HL-60 (cell line): Measurements from ENCODE around the gene KRTAP2-3.
"Not testable (repeated sequence)": the region's sequence is repeated elsewhere in the genome, so short reads cannot be mapped to it uniquely, and the experiment has no call there.

Source experiments
- CTCF ChIP-seq: IDR thresholded peaks from one replicate; pipeline ENCODE4 v1.5.1; 2011; ENCODE audit warnings: low read length, control low read depth, inconsistent platforms; ENCODE audit not compliant: insufficient read depth
- GABPA ChIP-seq: IDR thresholded peaks from 2 replicates; pipeline ENCODE4 v1.6.1; 2012; ENCODE audit warnings: low read depth
- POLR2AphosphoS5 ChIP-seq: IDR thresholded peaks from 2 replicates; pipeline ENCODE4 v1.6.1; 2012; ENCODE audit warnings: low read depth
- REST ChIP-seq: IDR thresholded peaks from 2 replicates; pipeline ENCODE4 v1.6.1; 2012; ENCODE audit warnings: low read depth; ENCODE audit not compliant: insufficient replicate concordance
- SPI1 ChIP-seq: IDR thresholded peaks from 2 replicates; pipeline ENCODE4 v1.6.1; 2012; ENCODE audit warnings: low read depth, mild to moderate bottlenecking, borderline replicate concordance

- TF ChIP-seq CTCF, GABPA, POLR2AphosphoS5, REST, SPI1: not testable (repeated sequence)
Observed at GRCh38 chr17:41040783-41041571, 18.9 kb downstream of the KRTAP2-3 start, which contains the start of gene KRTAP1-1.
